ENCODE results near the gene KCNB1. TPM values are rescaled to one million over a fixed set of nuclear protein-coding genes. Genes with fewer than 3 reads are reported as not detected.

KCNB1 gene
- polyA plus RNA-seq, 4 donors: 0.38 to 1.2 TPM; not detected in 2

DNA sequence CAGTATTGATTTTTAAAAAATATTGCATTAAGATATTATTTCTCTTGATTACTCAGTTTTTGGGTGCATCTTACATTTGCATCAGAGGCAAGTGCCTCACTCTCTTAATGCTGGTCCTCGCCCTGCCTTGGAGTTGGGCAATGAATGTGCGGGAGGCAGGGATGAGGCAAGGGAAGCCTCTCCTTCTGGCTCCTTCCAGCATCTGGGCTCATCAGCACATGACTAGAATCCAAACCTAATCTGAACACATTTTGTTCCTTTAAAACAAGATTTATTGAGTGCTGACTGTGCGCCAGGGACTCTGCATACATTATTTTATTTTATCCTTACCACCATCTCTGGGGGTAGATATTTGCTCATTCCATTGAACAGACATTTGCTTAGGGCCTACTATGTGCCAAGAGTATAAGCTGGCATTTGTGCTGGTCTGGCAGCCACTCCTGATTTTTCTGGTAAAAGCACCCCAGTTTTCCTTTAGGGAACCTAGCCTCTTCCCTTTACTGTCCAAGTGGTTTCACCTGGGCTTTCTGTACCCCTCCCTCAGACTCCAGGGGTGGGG lies 132.7 kb downstream of the KCNB1 start:
- no peaks in the 10 kb centered on the region for H3K4me1 ChIP-seq (ENCODE audit: control insufficient read depth in 3 of 3, insufficient read depth in 2 of 3, low read depth in 1 of 3, low read length in 2 of 3)
- no peak for DNase-seq
- peaks cover 0 to 5% (median 0%) of the 10 kb centered on the region in 3 donors for H3K27me3 ChIP-seq (ENCODE audit: control insufficient read depth in 3 of 3, insufficient read depth in 3 of 3, low read length in 3 of 3)
- no peaks in the 10 kb centered on the region for H3K9me3 ChIP-seq (ENCODE audit: control insufficient read depth in 2 of 2, insufficient read depth in 1 of 2, low read depth in 1 of 2, low read length in 1 of 2)
- no peak for FAIRE-seq
- H3K27ac ChIP-seq (ENCODE audit: low read depth in 1 of 3, low read length in 2 of 3): no peak overlapping the region
- H3K4me3 ChIP-seq (ENCODE audit: low read depth in 1 of 3, low read length in 3 of 3): no peak overlapping the region
- WGBS, 3 donors: 77 to 86% (median 86%) methylated on average over 3 of the region's 3 CpGs
- H3K36me3 ChIP-seq (ENCODE audit: control insufficient read depth in 3 of 3, insufficient read depth in 2 of 3, low read depth in 1 of 3, low read length in 3 of 3): no peaks in the 10 kb centered on the region

GRCh38 chr20:49349078-49349477 lies 133.4 kb downstream of the KCNB1 start:
- Histone ChIP-seq H3K27me3 (ENCODE audit: control insufficient read depth in 3 of 3, insufficient read depth in 3 of 3, low read length in 3 of 3) (peaks cover 0 to 6% (median 0%) of the 10 kb centered on the region in 3 donors), H3K4me3 (ENCODE audit: low read depth in 1 of 3, low read length in 3 of 3) (no peak overlapping the region), H3K4me1 (ENCODE audit: control insufficient read depth in 3 of 3, insufficient read depth in 2 of 3, low read depth in 1 of 3, low read length in 2 of 3) (no peaks in the 10 kb centered on the region), H3K9me3 (ENCODE audit: control insufficient read depth in 2 of 2, insufficient read depth in 1 of 2, low read depth in 1 of 2, low read length in 1 of 2) (no peaks in the 10 kb centered on the region), H3K36me3 (ENCODE audit: control insufficient read depth in 3 of 3, insufficient read depth in 2 of 3, low read depth in 1 of 3, low read length in 3 of 3) (no peaks in the 10 kb centered on the region), H3K27ac (ENCODE audit: low read depth in 1 of 3, low read length in 2 of 3) (no peak overlapping the region)
- DNase-seq: no peak
- WGBS, 3 donors: 96 to 100% (median 100%) methylated on average over 1 of the region's 1 CpG
- FAIRE-seq: no peak

- peaks cover 0 to 6% (median 0%) of the 10 kb centered on the region in 3 donors for H3K27me3 ChIP-seq (ENCODE audit: control insufficient read depth in 3 of 3, insufficient read depth in 3 of 3, low read length in 3 of 3)
- DNase-seq: no peak
- no peak for FAIRE-seq
- 65 to 82% (median 77%) methylated on average over 4 of the region's 4 CpGs for WGBS, 3 donors
- no peaks in the 10 kb centered on the region for H3K36me3 ChIP-seq (ENCODE audit: control insufficient read depth in 3 of 3, insufficient read depth in 2 of 3, low read depth in 1 of 3, low read length in 3 of 3)
- no peak overlapping the region for H3K4me3 ChIP-seq (ENCODE audit: low read depth in 1 of 3, low read length in 3 of 3)
- no peaks in the 10 kb centered on the region for H3K9me3 ChIP-seq (ENCODE audit: control insufficient read depth in 2 of 2, insufficient read depth in 1 of 2, low read depth in 1 of 2, low read length in 1 of 2)
- H3K4me1 ChIP-seq (ENCODE audit: control insufficient read depth in 3 of 3, insufficient read depth in 2 of 3, low read depth in 1 of 3, low read length in 2 of 3): no peaks in the 10 kb centered on the region
- no peak overlapping the region for H3K27ac ChIP-seq (ENCODE audit: low read depth in 1 of 3, low read length in 2 of 3)
Observed at GRCh38 chr20:49348563-49348962, 133.9 kb downstream of the KCNB1 start.

DNA sequence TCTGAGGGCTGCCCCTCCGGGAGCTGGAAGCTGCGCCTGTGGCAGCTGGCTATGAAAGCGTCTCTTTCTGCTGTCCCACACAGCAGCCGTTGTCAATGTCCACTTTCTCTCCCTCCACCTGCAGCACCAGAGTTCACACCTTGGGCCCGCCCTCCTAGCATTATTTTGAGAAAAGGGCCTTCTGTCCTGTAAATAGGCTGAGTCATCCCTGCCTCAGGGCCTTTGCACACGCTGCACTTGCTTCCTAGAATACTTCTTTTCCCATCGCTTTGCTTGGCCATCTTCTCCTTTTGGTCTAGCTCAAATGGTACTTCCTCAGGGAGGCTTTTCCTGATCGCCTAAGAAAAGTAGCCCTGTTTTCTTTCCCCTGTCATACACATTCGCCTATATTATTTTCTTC lies 135.3 kb downstream of the KCNB1 start:
- H3K4me3 ChIP-seq (ENCODE audit: low read depth in 1 of 3, low read length in 3 of 3): no peak overlapping the region
- 85 to 93% (median 86%) methylated on average over 9 of the region's 9 CpGs for WGBS, 3 donors
- no peak for FAIRE-seq

DNA sequence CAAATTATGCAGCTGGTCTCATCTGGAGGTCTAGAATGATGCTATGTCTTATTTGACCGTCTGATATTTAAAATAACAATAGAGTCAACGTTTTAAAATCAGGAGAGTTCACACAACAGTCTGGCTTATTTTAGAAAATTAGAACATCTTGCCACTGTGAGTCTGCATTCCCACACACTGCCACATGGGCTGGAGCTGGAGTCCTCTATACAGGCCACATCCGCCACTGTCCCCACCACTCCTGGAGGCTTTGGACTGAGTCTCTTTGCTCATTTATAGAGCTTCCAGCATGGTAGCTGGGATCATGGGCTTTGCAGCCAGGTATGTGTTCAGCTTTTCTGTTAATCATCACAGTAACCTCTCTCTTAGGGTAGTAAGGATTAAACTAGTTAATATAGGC lies 135.8 kb downstream of the KCNB1 start:
- no peaks in the 10 kb centered on the region for H3K9me3 ChIP-seq (ENCODE audit: control insufficient read depth in 2 of 2, insufficient read depth in 1 of 2, low read depth in 1 of 2, low read length in 1 of 2)
- no peaks in the 10 kb centered on the region for H3K4me1 ChIP-seq (ENCODE audit: control insufficient read depth in 3 of 3, insufficient read depth in 2 of 3, low read depth in 1 of 3, low read length in 2 of 3)
- 64 to 76% (median 71%) methylated on average over 3 of the region's 3 CpGs for WGBS, 3 donors
- H3K4me3 ChIP-seq (ENCODE audit: low read depth in 1 of 3, low read length in 3 of 3): no peak overlapping the region
- DNase-seq: no peak
- FAIRE-seq: no peak
- H3K36me3 ChIP-seq (ENCODE audit: control insufficient read depth in 3 of 3, insufficient read depth in 2 of 3, low read depth in 1 of 3, low read length in 3 of 3): no peaks in the 10 kb centered on the region
- H3K27ac ChIP-seq (ENCODE audit: low read depth in 1 of 3, low read length in 2 of 3): no peak overlapping the region
- peaks cover 0 to 10% (median 0%) of the 10 kb centered on the region in 3 donors for H3K27me3 ChIP-seq (ENCODE audit: control insufficient read depth in 3 of 3, insufficient read depth in 3 of 3, low read length in 3 of 3)

More for the DNA sequence above, 135.3 kb downstream of the KCNB1 start:
- H3K4me1 ChIP-seq (ENCODE audit: control insufficient read depth in 3 of 3, insufficient read depth in 2 of 3, low read depth in 1 of 3, low read length in 2 of 3): no peaks in the 10 kb centered on the region
- H3K9me3 ChIP-seq (ENCODE audit: control insufficient read depth in 2 of 2, insufficient read depth in 1 of 2, low read depth in 1 of 2, low read length in 1 of 2): no peaks in the 10 kb centered on the region
- H3K36me3 ChIP-seq (ENCODE audit: control insufficient read depth in 3 of 3, insufficient read depth in 2 of 3, low read depth in 1 of 3, low read length in 3 of 3): no peaks in the 10 kb centered on the region
- H3K27me3 ChIP-seq (ENCODE audit: control insufficient read depth in 3 of 3, insufficient read depth in 3 of 3, low read length in 3 of 3): peaks cover 0 to 10% (median 0%) of the 10 kb centered on the region in 3 donors
- H3K27ac ChIP-seq (ENCODE audit: low read depth in 1 of 3, low read length in 2 of 3): no peak overlapping the region
- no peak for DNase-seq

DNA sequence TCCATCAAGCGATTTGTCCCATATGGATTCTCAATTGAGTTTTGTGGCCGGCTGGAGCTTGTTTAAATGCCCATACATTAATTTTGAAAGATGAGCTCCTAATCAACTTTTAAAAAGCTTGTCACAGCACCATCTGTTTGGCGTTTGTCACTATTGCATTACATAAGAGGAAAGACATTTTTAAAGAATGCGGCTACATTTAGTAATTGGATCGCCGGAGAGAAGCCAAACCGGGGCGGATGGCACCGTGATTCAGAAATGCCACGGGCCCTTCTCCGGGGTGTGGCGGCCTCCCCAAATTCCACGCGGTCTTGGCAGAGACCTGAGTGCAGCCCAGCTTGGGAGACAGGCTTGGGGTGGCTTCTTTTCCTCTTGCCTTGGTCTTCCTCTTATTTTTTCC lies 136.9 kb downstream of the KCNB1 start:
- Histone ChIP-seq H3K4me1 (ENCODE audit: control insufficient read depth in 3 of 3, insufficient read depth in 2 of 3, low read depth in 1 of 3, low read length in 2 of 3) (no peaks in the 10 kb centered on the region), H3K9me3 (ENCODE audit: control insufficient read depth in 2 of 2, insufficient read depth in 1 of 2, low read depth in 1 of 2, low read length in 1 of 2) (no peaks in the 10 kb centered on the region), H3K27me3 (ENCODE audit: control insufficient read depth in 3 of 3, insufficient read depth in 3 of 3, low read length in 3 of 3) (peaks cover 0 to 10% (median 0%) of the 10 kb centered on the region in 3 donors), H3K36me3 (ENCODE audit: control insufficient read depth in 3 of 3, insufficient read depth in 2 of 3, low read depth in 1 of 3, low read length in 3 of 3) (no peaks in the 10 kb centered on the region), H3K27ac (ENCODE audit: low read depth in 1 of 3, low read length in 2 of 3) (peak overlapping the region in 2 of 3 donors; percentile 34 to 53), H3K4me3 (ENCODE audit: low read depth in 1 of 3, low read length in 3 of 3) (no peak overlapping the region)
- DNase-seq (no peak), FAIRE-seq (no peak)
- WGBS, 3 donors: 61 to 81% (median 66%) methylated on average over 14 of the region's 14 CpGs

GRCh38 chr20:49344975-49345374 lies 137.5 kb downstream of the KCNB1 start:
- 29 to 42% (median 36%) methylated on average over 9 of the region's 9 CpGs for WGBS, 3 donors
- peak in 1 of 2 donors; percentile 33 for DNase-seq
- H3K27me3 ChIP-seq (ENCODE audit: control insufficient read depth in 3 of 3, insufficient read depth in 3 of 3, low read length in 3 of 3): peaks cover 0 to 10% (median 0%) of the 10 kb centered on the region in 3 donors
- FAIRE-seq: no peak
- H3K9me3 ChIP-seq (ENCODE audit: control insufficient read depth in 2 of 2, insufficient read depth in 1 of 2, low read depth in 1 of 2, low read length in 1 of 2): no peaks in the 10 kb centered on the region
- no peaks in the 10 kb centered on the region for H3K36me3 ChIP-seq (ENCODE audit: control insufficient read depth in 3 of 3, insufficient read depth in 2 of 3, low read depth in 1 of 3, low read length in 3 of 3)
- no peaks in the 10 kb centered on the region for H3K4me1 ChIP-seq (ENCODE audit: control insufficient read depth in 3 of 3, insufficient read depth in 2 of 3, low read depth in 1 of 3, low read length in 2 of 3)
- H3K4me3 ChIP-seq (ENCODE audit: low read depth in 1 of 3, low read length in 3 of 3): no peak overlapping the region
- peak overlapping the region in 2 of 3 donors; percentile 36 to 56 for H3K27ac ChIP-seq (ENCODE audit: low read depth in 1 of 3, low read length in 2 of 3)

DNA sequence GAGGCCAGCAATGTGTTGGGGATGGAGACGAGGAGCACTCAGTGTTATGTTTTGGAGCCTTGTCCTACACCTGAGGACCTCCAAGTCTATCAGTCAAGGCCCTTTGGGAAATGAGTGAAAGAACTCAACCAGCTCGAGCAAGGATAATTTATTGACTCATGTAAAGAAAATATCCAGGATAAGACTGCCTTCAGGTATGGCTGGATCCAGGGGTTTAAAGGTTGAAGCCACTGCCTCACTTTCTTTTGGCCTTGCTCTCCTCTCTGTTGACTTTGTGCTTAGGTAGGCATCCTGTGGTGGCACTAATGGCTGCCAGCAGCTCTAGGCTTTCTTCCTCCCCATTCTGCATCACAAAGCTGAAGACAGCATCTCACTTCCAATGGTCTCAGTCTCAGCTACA lies 138.3 kb downstream of the KCNB1 start:
- H3K4me3 ChIP-seq (ENCODE audit: low read depth in 1 of 3, low read length in 3 of 3): no peak overlapping the region
- H3K9me3 ChIP-seq (ENCODE audit: control insufficient read depth in 2 of 2, insufficient read depth in 1 of 2, low read depth in 1 of 2, low read length in 1 of 2): no peaks in the 10 kb centered on the region
- 81 to 88% (median 83%) methylated on average over 2 of the region's 2 CpGs for WGBS, 3 donors
- FAIRE-seq (no peak), DNase-seq (no peak)
- peaks cover 0 to 10% (median 0%) of the 10 kb centered on the region in 3 donors for H3K27me3 ChIP-seq (ENCODE audit: control insufficient read depth in 3 of 3, insufficient read depth in 3 of 3, low read length in 3 of 3)
- H3K4me1 ChIP-seq (ENCODE audit: control insufficient read depth in 3 of 3, insufficient read depth in 2 of 3, low read depth in 1 of 3, low read length in 2 of 3): no peaks in the 10 kb centered on the region
- H3K36me3 ChIP-seq (ENCODE audit: control insufficient read depth in 3 of 3, insufficient read depth in 2 of 3, low read depth in 1 of 3, low read length in 3 of 3): no peaks in the 10 kb centered on the region
- H3K27ac ChIP-seq (ENCODE audit: low read depth in 1 of 3, low read length in 2 of 3): no peak overlapping the region

DNA sequence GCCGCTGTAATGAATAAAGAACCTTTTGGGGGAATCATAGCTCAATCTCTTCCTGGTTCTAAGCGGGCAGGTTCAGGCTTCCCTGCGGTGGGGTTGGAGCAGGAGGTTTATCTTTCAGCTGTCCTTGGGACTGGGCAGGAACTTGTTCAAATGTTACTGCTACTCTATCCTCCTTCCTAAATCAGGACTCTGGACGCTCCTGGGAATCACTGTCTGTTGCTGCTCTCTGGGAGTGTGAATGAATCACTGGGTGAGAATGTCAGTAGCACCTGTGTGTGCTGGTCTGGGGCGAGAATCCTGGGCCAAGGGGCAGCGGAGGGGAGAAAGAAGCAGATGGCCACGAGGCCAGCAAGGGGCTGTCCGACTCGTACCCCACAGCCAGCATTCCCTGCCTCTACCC lies 139.2 kb downstream of the KCNB1 start:
- H3K4me3 ChIP-seq (ENCODE audit: low read depth in 1 of 3, low read length in 3 of 3): no peak overlapping the region
- no peaks in the 10 kb centered on the region for H3K9me3 ChIP-seq (ENCODE audit: control insufficient read depth in 2 of 2, insufficient read depth in 1 of 2, low read depth in 1 of 2, low read length in 1 of 2)
- WGBS, 3 donors: 54 to 64% (median 59%) methylated on average over 9 of the region's 9 CpGs
- peaks cover 0 to 10% (median 0%) of the 10 kb centered on the region in 3 donors for H3K27me3 ChIP-seq (ENCODE audit: control insufficient read depth in 3 of 3, insufficient read depth in 3 of 3, low read length in 3 of 3)
- no peak overlapping the region for H3K27ac ChIP-seq (ENCODE audit: low read depth in 1 of 3, low read length in 2 of 3)
- no peaks in the 10 kb centered on the region for H3K36me3 ChIP-seq (ENCODE audit: control insufficient read depth in 3 of 3, insufficient read depth in 2 of 3, low read depth in 1 of 3, low read length in 3 of 3)
- no peaks in the 10 kb centered on the region for H3K4me1 ChIP-seq (ENCODE audit: control insufficient read depth in 3 of 3, insufficient read depth in 2 of 3, low read depth in 1 of 3, low read length in 2 of 3)
- DNase-seq (no peak), FAIRE-seq (no peak)

All from small intestine (tissue), 7 donors.